K562 (cell line): Measurements from ENCODE around the gene SLFN5. TPM values are rescaled to one million over a fixed set of nuclear protein-coding genes. Genes with fewer than 3 reads are reported as not detected.

Experiments used
- ATAC-seq: fragments of 200-7000 bp; cut with Tn5 transposase; 3 replicates; pipeline ENCODE4 v1.9.1; 2020; ENCODE audit warnings: moderate library complexity
- BruUV-seq: library from RNA; stranded (reverse); fragments of 400-500 nt; replicated peaks from 2 replicates; lab custom pipeline; 2021; lab: Mats Ljungman, UMichigan
- CTCF ChIA-PET: fragments of 300-600 bp; formaldehyde crosslinking; extraction: SDS; loops from one replicate; lab custom pipeline; 2021; ENCODE audit warnings: low intra/inter-chr PET ratio; lab: Yijun Ruan, JAX
- POLR2A ChIA-PET: fragments of 300-600, 350-650 bp; sonication (Branson Sonifier 250); formaldehyde crosslinking; extraction: SDS; loops from one replicate; lab custom pipeline; 2021; ENCODE audit warnings: antibody characterized with exemption, inconsistent platforms; lab: Yijun Ruan, JAX
- DNase-seq, 4 experiments: peaks; one replicate each; pipeline versions ENCODE4 v3.0.0 to v3.0.0-alpha.2; 2011 to 2018; ENCODE audit warnings: low spot score in 3 of 4, mixed read lengths in 3 of 4; ENCODE audit errors: extremely low read depth in 1 of 4
- FAIRE-seq: peaks from 2 replicates; lab custom pipeline; 2011; peaks lifted over from hg19 to GRCh38; lab: Jason Lieb, UNC
- H2AFZ ChIP-seq: 2 replicates; pipeline ENCODE4 v1.6.0; 2011; ENCODE audit warnings: low read depth, low read length, control low read depth, inconsistent platforms
- H3K27ac ChIP-seq: fragments of 200-600 bp; 3 replicates; pipeline ENCODE4 v1.8.0; 2011; ENCODE audit warnings: low read depth, mild to moderate bottlenecking, control low read depth, inconsistent platforms, low read length, moderate library complexity, mixed read lengths; ENCODE audit errors: extremely low read depth
- H3K27me3 ChIP-seq, 2 experiments: fragments of 300-600 bp in 1 of 2; 2 replicates in 1 of 2; 3 replicates in 1 of 2; pipeline versions ENCODE4 v1.6.0 to v1.8.0; 2011; ENCODE audit warnings: inconsistent platforms in 2 of 2, low read length in 2 of 2, mild to moderate bottlenecking in 1 of 2, mixed read lengths in 1 of 2, moderate library complexity in 1 of 2; ENCODE audit not compliant: control insufficient read depth in 2 of 2, insufficient read depth in 2 of 2
- H3K36me3 ChIP-seq: fragments of 300-600 bp; 3 replicates; pipeline ENCODE4 v1.8.0; 2011; ENCODE audit warnings: mild to moderate bottlenecking, low read length, inconsistent platforms; ENCODE audit not compliant: control insufficient read depth, insufficient read depth
- H3K4me1 ChIP-seq, 2 experiments: fragments of 200-600 bp in 1 of 2; replicated peaks in 1 of 2; 2 replicates in 1 of 2; 3 replicates in 1 of 2; pipeline versions ENCODE4 v1.5.1 to v1.8.0; 2011; ENCODE audit warnings: inconsistent platforms in 2 of 2, low read length in 2 of 2, mild to moderate bottlenecking in 1 of 2, mixed read lengths in 1 of 2, moderate library complexity in 1 of 2; ENCODE audit not compliant: control insufficient read depth in 2 of 2, insufficient read depth in 2 of 2
- H3K4me2 ChIP-seq: 2 replicates; pipeline ENCODE4 v1.6.1; 2011; ENCODE audit warnings: low read length, control low read depth, inconsistent platforms, mixed read lengths; ENCODE audit not compliant: insufficient read depth
- H3K4me3 ChIP-seq: fragments of 200-600 bp; sonication (generic), shearing (Covaris generic); 2 replicates; pipeline ENCODE4 v1.5.1; 2016; ENCODE audit warnings: control low read depth, inconsistent platforms
- H3K79me2 ChIP-seq: fragments of 200-600 bp; 3 replicates; pipeline ENCODE4 v1.8.0; 2011; ENCODE audit warnings: low read length, inconsistent platforms; ENCODE audit not compliant: control insufficient read depth, insufficient read depth
- H3K9ac ChIP-seq, 2 experiments: 2 replicates each; pipeline versions ENCODE4 v1.6.0 to v1.6.1; 2011; ENCODE audit warnings: low read depth in 2 of 2, low read length in 2 of 2, control low read depth in 1 of 2, inconsistent platforms in 1 of 2, mild to moderate bottlenecking in 1 of 2, mixed read lengths in 1 of 2; ENCODE audit not compliant: insufficient read depth in 1 of 2
- H3K9me1 ChIP-seq: one replicate; pipeline ENCODE4 v1.6.0; 2011; ENCODE audit warnings: inconsistent platforms, mild to moderate bottlenecking, low read length, moderate library complexity; ENCODE audit not compliant: control insufficient read depth, insufficient read depth
- H3K9me3 ChIP-seq: replicated peaks from 2 replicates; pipeline ENCODE4 v1.5.1; 2011; ENCODE audit warnings: low read depth, low read length, inconsistent platforms; ENCODE audit not compliant: control insufficient read depth, insufficient read depth
- H4K20me1 ChIP-seq: replicated peaks from 2 replicates; pipeline ENCODE4 v1.6.1; 2011; ENCODE audit warnings: low read length, inconsistent platforms, mixed read lengths; ENCODE audit not compliant: control insufficient read depth, insufficient read depth
- E2F6 ChIP-seq, 2 experiments: IDR thresholded peaks; 2 replicates each; pipeline ENCODE4 v1.6.1; 2011; ENCODE audit warnings: borderline replicate concordance in 1 of 2, control low read depth in 1 of 2, low read depth in 1 of 2, low read length in 1 of 2, mild to moderate bottlenecking in 1 of 2, mixed read lengths in 1 of 2, moderate library complexity in 1 of 2; ENCODE audit not compliant: insufficient read depth in 1 of 2, insufficient read length in 1 of 2, poor library complexity in 1 of 2, severe bottlenecking in 1 of 2; ENCODE audit errors: extremely low read depth in 1 of 2
- ELF1 ChIP-seq: fragments of 200-800 bp; sonication (Bioruptor generic); IDR thresholded peaks from 2 replicates; pipeline ENCODE4 v1.6.1; 2016; ENCODE audit warnings: missing genetic modification characterization, missing compliant biosample characterization
- HMBOX1 ChIP-seq: sonication (generic); IDR thresholded peaks from 2 replicates; pipeline ENCODE4 v1.6.1; 2016
- JUND ChIP-seq, 2 experiments: IDR thresholded peaks; 2 replicates in 1 of 2; 3 replicates in 1 of 2; pipeline ENCODE4 v1.6.1; 2011; ENCODE audit warnings: borderline replicate concordance in 2 of 2, low read depth in 2 of 2, low read length in 2 of 2, improper control_type of control experiment in 1 of 2, missing biosample characterization in 1 of 2, missing genetic modification characterization in 1 of 2, missing genetic modification reagents in 1 of 2
- L3MBTL2 ChIP-seq: fragments of 450-650 bp; IDR thresholded peaks from 2 replicates; pipeline ENCODE4 v1.6.1; 2016; ENCODE audit warnings: mild to moderate bottlenecking, moderate library complexity
- MAFF ChIP-seq: IDR thresholded peaks from 2 replicates; pipeline ENCODE4 v1.6.1; 2012; ENCODE audit warnings: low read length, improper control_type of control experiment
- PKNOX1 ChIP-seq: fragments of 450-650 bp; IDR thresholded peaks from 2 replicates; pipeline ENCODE4 v1.6.1; 2016
- RFX1 ChIP-seq: fragments of 450-650 bp; IDR thresholded peaks from 2 replicates; pipeline ENCODE4 v1.6.1; 2016; ENCODE audit warnings: mild to moderate bottlenecking, moderate library complexity
- ZFP1 ChIP-seq: fragments of 450-650 bp; formaldehyde crosslinking; IDR thresholded peaks from 2 replicates; pipeline ENCODE4 v1.4.0; 2020; ENCODE audit warnings: mild to moderate bottlenecking, mixed read lengths
- ZNF316 ChIP-seq: fragments of 450-650 bp; IDR thresholded peaks from 2 replicates; pipeline ENCODE4 v1.6.1; 2016
- WGBS: fragments of 100-300 bp; shearing (Covaris generic); methylation state at CpG from one replicate; pipeline ENCODE4 v1.1.6; 2016; ENCODE audit warnings: low coverage, mixed read lengths; ENCODE audit not compliant: insufficient coverage; ENCODE audit errors: missing lambda C conversion rate; 5-methylcytosine and 5-hydroxymethylcytosine counted together
- in situ Hi-C: fragments of 300-500 bp; cut with MboI; formaldehyde crosslinking; loops from 4 replicates; pipeline ENCODE4 v1.15.0; 2018; ENCODE audit warnings: inconsistent platforms, mixed read lengths
- intact Hi-C: fragments of 100-400 bp; cut with micrococcal nuclease; formaldehyde crosslinking; loops from 2 replicates; pipeline ENCODE4 v1.14.2; 2022
- polyA plus RNA-seq, 8 experiments: library from polyadenylated mRNA; depleted of rRNA in 4 of 8; stranded (reverse) in 5 of 8; unstranded in 3 of 8; fragments of >200 nt; fragmentation: Nextera tagmentation in 2 of 8; fragmentation: Illumina TruSeq in 1 of 8; extraction: Ambion mirVana in 2 of 8; extraction: Trizol in 1 of 8; gene quantifications; 2 replicates each; pipeline versions ENCODE4 v1.2.1 to v1.2.3, GENCODE V29; 2011 to 2014; ENCODE audit warnings: inconsistent platforms in 1 of 8, missing spikeins in 1 of 8
- total RNA-seq, 7 experiments: library from RNA; depleted of rRNA in 6 of 7; stranded (reverse); fragments of >200 nt in 6 of 7; fragmentation: Illumina TruSeq in 2 of 7; extraction: Trizol in 2 of 7; gene quantifications; 2 replicates each; pipeline versions ENCODE4 v1.2.1 to v1.2.3, GENCODE V29; 2011 to 2021; ENCODE audit warnings: low replicate concordance in 1 of 7

Gene SLFN5
- total and polyA plus RNA-seq, 9 of the 15 experiments (the other 6 are each of a cell fraction or from before 2014, with no cell fraction given) = under 0.01 to 0.18 (median 0.04) TPM; not detected in 1

GRCh38 chr17:35243561-35244340, 879 bp downstream of the SLFN5 start:
- Histone ChIP-seq H3K4me3 (peak overlapping the region; percentile 36), H3K4me1 (peaks cover 3 to 12% of the 10 kb centered on the region in 2 experiments; a peak in 4 of 5 replicates), H2AFZ (peak overlapping the region; percentile 25; the same call in 1 of the 2 replicates), H3K27ac (no peak overlapping the region), H3K9ac (no peak overlapping the region), H3K4me2 (no peak overlapping the region), H3K9me1 (no peaks in the 10 kb centered on the region), H3K27me3 (peaks cover 7 to 31% of the 10 kb centered on the region in 2 experiments; a peak in 4 of 5 replicates), H3K79me2 (no peaks in the 10 kb centered on the region), H4K20me1 (no peaks in the 10 kb centered on the region), H3K9me3 (no peaks in the 10 kb centered on the region), H3K36me3 (no peaks in the 10 kb centered on the region)
- ChIA-PET CTCF (no interaction called here), POLR2A (no interaction called here)
- DNase-seq = no peak
- intact Hi-C loops (no loop called here), in situ Hi-C loops (no loop called here)
- BruUV-seq = no TSS peak
- WGBS = 3% methylated on average over 14 of the region's 14 CpGs
- TF ChIP-seq L3MBTL2 = peak; percentile 26; the same call in 1 of the 2 replicates
- TF ChIP-seq RFX1 = no peak
- TF ChIP-seq ZFP1 = no peak
- TF ChIP-seq E2F6 (IDR thresholded peaks at IDR 0.05; ENCODE audit: borderline replicate concordance in 1 of 2, extremely low read depth in 1 of 2, insufficient read depth in 1 of 2, insufficient read length in 1 of 2, low read depth in 1 of 2, low read length in 1 of 2, poor library complexity in 1 of 2, severe bottlenecking in 1 of 2) = peak in 1 of 2 experiments; percentile 18
- 0 out of 2 replicates have a peak, but pooled peaks have one; percentile 6 for TF ChIP-seq MAFF
- no peak for TF ChIP-seq HMBOX1
- TF ChIP-seq JUND (IDR thresholded peaks at IDR 0.05; ENCODE audit: borderline replicate concordance, low read depth, low read length) = no peak
- no peak for TF ChIP-seq JUND (tag; IDR thresholded peaks at IDR 0.05; ENCODE audit: borderline replicate concordance, low read depth, low read length)
- 0 out of 2 replicates have a peak, but pooled peaks have one; percentile 4 for TF ChIP-seq PKNOX1
- TF ChIP-seq ZNF316 = peak; percentile 54
- TF ChIP-seq ELF1 (tag) = 0 out of 2 replicates have a peak, but pooled peaks have one; percentile 31
- ATAC-seq = peak; percentile 12; the same call in 2 of the 3 replicates
- no peak for FAIRE-seq
